ENCODE data around the gene CLCA4.

DNA sequence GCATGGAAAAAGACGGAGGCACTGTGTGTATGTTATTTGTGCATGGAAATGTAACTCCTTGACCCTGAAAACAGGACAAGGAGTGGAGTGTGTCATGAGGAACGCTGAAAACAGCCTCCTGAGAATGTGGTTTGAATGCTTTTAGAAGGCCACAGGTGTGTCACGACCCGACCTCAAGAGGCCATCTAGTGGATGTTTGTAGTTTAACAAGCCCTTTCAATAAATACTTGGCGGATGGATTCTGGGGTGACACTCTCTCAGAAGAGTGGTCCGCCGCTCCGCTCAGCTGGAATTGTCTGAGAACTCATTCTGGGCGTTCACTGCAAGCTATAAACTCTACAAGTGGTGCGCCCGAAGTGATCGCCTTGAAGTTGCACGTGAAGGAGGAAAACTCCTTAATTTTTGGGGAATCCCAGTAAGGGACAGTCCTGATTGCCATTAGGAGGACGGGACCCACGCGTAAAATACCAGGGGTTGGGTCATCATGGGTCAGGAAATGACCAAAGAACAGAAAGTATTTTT, 44.7 kb upstream of the CLCA4 start:
- TF ChIP-seq, protein P1, sequence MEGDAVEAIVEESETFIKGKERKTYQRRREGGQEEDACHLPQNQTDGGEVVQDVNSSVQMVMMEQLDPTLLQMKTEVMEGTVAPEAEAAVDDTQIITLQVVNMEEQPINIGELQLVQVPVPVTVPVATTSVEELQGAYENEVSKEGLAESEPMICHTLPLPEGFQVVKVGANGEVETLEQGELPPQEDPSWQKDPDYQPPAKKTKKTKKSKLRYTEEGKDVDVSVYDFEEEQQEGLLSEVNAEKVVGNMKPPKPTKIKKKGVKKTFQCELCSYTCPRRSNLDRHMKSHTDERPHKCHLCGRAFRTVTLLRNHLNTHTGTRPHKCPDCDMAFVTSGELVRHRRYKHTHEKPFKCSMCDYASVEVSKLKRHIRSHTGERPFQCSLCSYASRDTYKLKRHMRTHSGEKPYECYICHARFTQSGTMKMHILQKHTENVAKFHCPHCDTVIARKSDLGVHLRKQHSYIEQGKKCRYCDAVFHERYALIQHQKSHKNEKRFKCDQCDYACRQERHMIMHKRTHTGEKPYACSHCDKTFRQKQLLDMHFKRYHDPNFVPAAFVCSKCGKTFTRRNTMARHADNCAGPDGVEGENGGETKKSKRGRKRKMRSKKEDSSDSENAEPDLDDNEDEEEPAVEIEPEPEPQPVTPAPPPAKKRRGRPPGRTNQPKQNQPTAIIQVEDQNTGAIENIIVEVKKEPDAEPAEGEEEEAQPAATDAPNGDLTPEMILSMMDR (IDR thresholded peaks at IDR 0.05) = peak in 5 of 6 experiments; percentile 15 to 79 (median 52)
- TF ChIP-seq POLR2A (IDR thresholded peaks at IDR 0.05) = peak in 1 of 2 donors; percentile 29

Data from Peyer's patch (tissue), 4 donors.